GM12878 (cell line): ENCODE results near the gene TCERG1. TPM values are rescaled to one million over a fixed set of nuclear protein-coding genes. Genes with fewer than 3 reads are reported as not detected.

Experiments used
- ATF3 ChIP-seq: IDR thresholded peaks from 2 replicates; pipeline ENCODE4 v1.6.1; 2011; ENCODE audit warnings: low read depth, mild to moderate bottlenecking, low read length, moderate library complexity, borderline replicate concordance; ENCODE audit errors: extremely low read depth
- CTCF ChIP-seq, 3 experiments: IDR thresholded peaks in 2 of 3; conservative IDR thresholded peaks in 1 of 3; 2 replicates each; pipeline ENCODE4 v1.5.1; 2011; ENCODE audit warnings: low read depth in 3 of 3, low read length in 3 of 3, mild to moderate bottlenecking in 3 of 3, control low read depth in 2 of 3, moderate library complexity in 2 of 3, inconsistent platforms in 1 of 3, mixed read lengths in 1 of 3; ENCODE audit not compliant: control insufficient read depth in 2 of 3, insufficient read depth in 1 of 3; ENCODE audit errors: extremely low read depth in 1 of 3
- DPF2 ChIP-seq: fragments of 450-650 bp; IDR thresholded peaks from 2 replicates; pipeline ENCODE4 v1.6.1; 2017; ENCODE audit warnings: mild to moderate bottlenecking
- EP300 ChIP-seq, 2 experiments: fragments of 150-350 bp in 1 of 2; IDR thresholded peaks; 2 replicates each; pipeline ENCODE4 v1.6.1; 2011 to 2012; ENCODE audit warnings: low read depth in 2 of 2, low read length in 2 of 2, borderline replicate concordance in 1 of 2, improper control_type of control experiment in 1 of 2, inconsistent platforms in 1 of 2; ENCODE audit not compliant: control insufficient read depth in 1 of 2
- HDGF ChIP-seq: fragments of 450-650 bp; IDR thresholded peaks from 2 replicates; pipeline ENCODE4 v1.6.1; 2016; ENCODE audit warnings: antibody characterized with exemption
- IRF4 ChIP-seq: IDR thresholded peaks from 2 replicates; pipeline ENCODE4 v1.6.1; 2011; ENCODE audit warnings: low read depth, low read length
- JUNB ChIP-seq: IDR thresholded peaks from 2 replicates; pipeline ENCODE4 v1.6.1; 2016; ENCODE audit warnings: antibody characterized with exemption, mild to moderate bottlenecking
- LARP7 ChIP-seq: fragments of 450-650 bp; IDR thresholded peaks from 2 replicates; pipeline ENCODE4 v1.6.1; 2017; ENCODE audit warnings: mild to moderate bottlenecking
- MEF2A ChIP-seq: IDR thresholded peaks from 2 replicates; pipeline ENCODE4 v1.6.1; 2011; ENCODE audit warnings: low read depth, mild to moderate bottlenecking, low read length, moderate library complexity; ENCODE audit not compliant: insufficient read depth
- MXI1 ChIP-seq: fragments of 150-350 bp; IDR thresholded peaks from 2 replicates; pipeline ENCODE4 v1.6.1; 2011; ENCODE audit warnings: low read depth, mild to moderate bottlenecking, inconsistent platforms, low read length, improper control_type of control experiment
- NR2C1 ChIP-seq: fragments of 450-650 bp; IDR thresholded peaks from 2 replicates; pipeline ENCODE4 v1.6.1; 2017; ENCODE audit warnings: antibody characterized with exemption, mild to moderate bottlenecking, moderate library complexity
- POLR2A ChIP-seq: IDR thresholded peaks from 2 replicates; pipeline ENCODE4 v1.6.1; 2011; ENCODE audit warnings: low read depth, mild to moderate bottlenecking, low read length
- POLR2AphosphoS2 ChIP-seq: IDR thresholded peaks from 2 replicates; pipeline ENCODE4 v1.6.1; 2011; ENCODE audit warnings: low read depth, mild to moderate bottlenecking, low read length, improper control_type of control experiment, moderate library complexity
- POU2F2 ChIP-seq: IDR thresholded peaks from 3 replicates; pipeline ENCODE4 v1.6.1; 2011; ENCODE audit warnings: low read depth, mild to moderate bottlenecking, low read length, borderline replicate concordance
- SMAD1 ChIP-seq: fragments of 450-650 bp; IDR thresholded peaks from 2 replicates; pipeline ENCODE4 v1.6.1; 2018; ENCODE audit warnings: mild to moderate bottlenecking, low read depth; ENCODE audit not compliant: partially characterized antibody
- SMC3 ChIP-seq: IDR thresholded peaks from 2 replicates; pipeline ENCODE4 v1.6.1; 2011; ENCODE audit warnings: low read length, improper control_type of control experiment, borderline replicate concordance
- SUPT20H ChIP-seq: IDR thresholded peaks from 2 replicates; pipeline ENCODE4 v1.6.1; 2011; ENCODE audit warnings: low read depth, mild to moderate bottlenecking, low read length, moderate library complexity, borderline replicate concordance; ENCODE audit not compliant: control insufficient read depth
- YY1 ChIP-seq: IDR thresholded peaks from 2 replicates; pipeline ENCODE4 v1.6.1; 2011; ENCODE audit warnings: low read depth, mild to moderate bottlenecking, low read length
- ZNF274 ChIP-seq: IDR thresholded peaks from one replicate; pipeline ENCODE4 v1.8.0; 2011; ENCODE audit not compliant: insufficient read length, insufficient read depth
- polyA plus RNA-seq, 11 experiments: library from polyadenylated mRNA; depleted of rRNA in 4 of 11; unstranded in 6 of 11; stranded (reverse) in 5 of 11; fragments of >200 nt; fragmentation: Nextera tagmentation in 4 of 11; fragmentation: Illumina TruSeq in 1 of 11; extraction: Ambion mirVana in 4 of 11; extraction: Trizol in 1 of 11; gene quantifications; 1 replicate in 1 of 11; 2 replicates in 10 of 11; pipeline versions ENCODE4 v1.2.1 to v1.2.3, GENCODE V29; 2011 to 2016; ENCODE audit warnings: inconsistent platforms in 2 of 11, missing spikeins in 2 of 11, low read depth in 1 of 11
- total RNA-seq, 4 experiments: library from RNA; depleted of rRNA in 3 of 4; stranded (reverse); fragments of >200 nt in 3 of 4; fragmentation: Illumina TruSeq in 1 of 4; extraction: Trizol in 1 of 4; gene quantifications; 2 replicates each; pipeline versions ENCODE4 v1.2.1 to v1.2.3, GENCODE V29; 2013 to 2021
- TF ChIP-seq, protein P1 (sequence below): IDR thresholded peaks from 2 replicates; pipeline ENCODE4 v1.6.1; 2011; ENCODE audit warnings: low read depth, low read length, improper control_type of control experiment, borderline replicate concordance

TCERG1 gene
- total and polyA plus RNA-seq, 10 of the 15 experiments (the other 5 are each of a cell fraction or from before 2014, with no cell fraction given) = 51.5 to 131 (median 91.6) TPM

DNA sequence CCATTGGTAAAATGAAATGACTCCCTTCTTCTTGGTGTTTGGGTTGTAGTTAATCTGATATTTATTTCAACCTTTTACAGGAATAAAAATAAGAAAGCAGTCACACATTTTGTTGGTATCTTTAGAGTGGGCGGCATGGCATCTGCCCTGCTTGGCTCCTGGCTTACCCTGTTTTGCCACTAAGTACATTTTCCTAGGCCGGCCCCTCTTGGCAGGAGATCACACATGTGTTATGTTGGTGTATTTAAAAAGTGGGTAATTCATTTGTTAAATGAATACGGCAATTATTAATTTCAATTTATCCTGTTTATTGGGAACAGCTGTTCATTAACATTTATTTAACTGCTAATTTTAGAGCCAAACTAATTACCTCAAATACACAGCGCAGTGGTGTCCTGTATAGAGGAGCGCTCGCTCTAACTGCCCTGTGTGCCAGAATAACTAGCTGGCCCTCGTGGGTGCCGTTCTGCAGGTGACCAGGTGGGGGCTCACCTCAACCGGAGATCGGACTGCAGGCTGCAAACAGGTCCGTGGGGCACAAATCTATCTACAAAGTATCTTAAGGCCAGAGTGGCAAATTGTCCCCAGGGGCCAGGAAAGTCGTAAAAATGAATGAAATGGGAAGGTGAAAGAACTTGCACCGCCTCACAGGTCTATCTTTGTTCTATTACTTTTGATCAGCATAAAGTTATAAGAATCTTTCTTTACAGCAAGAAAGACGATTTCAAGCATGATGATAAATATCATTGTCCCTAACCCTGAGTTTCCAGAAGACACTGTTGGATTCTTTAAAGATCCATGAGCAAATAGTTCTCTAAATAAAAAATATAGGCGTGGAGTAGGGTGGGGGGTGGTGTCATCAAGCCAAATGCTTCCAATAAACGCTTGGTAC, 95.1 kb downstream of the TCERG1 start (continued):
- TF ChIP-seq POU2F2 = no peak
- no peak for TF ChIP-seq MXI1
- TF ChIP-seq ZNF274 = no peak
- peak; percentile 61; the same call in 1 of the 2 replicates for TF ChIP-seq SMC3
- TF ChIP-seq MEF2A = no peak
- TF ChIP-seq HDGF = no peak
- no peak for TF ChIP-seq IRF4
- no peak for TF ChIP-seq NR2C1
- TF ChIP-seq DPF2 = no peak
- TF ChIP-seq POLR2A = no peak
- TF ChIP-seq, protein P1, sequence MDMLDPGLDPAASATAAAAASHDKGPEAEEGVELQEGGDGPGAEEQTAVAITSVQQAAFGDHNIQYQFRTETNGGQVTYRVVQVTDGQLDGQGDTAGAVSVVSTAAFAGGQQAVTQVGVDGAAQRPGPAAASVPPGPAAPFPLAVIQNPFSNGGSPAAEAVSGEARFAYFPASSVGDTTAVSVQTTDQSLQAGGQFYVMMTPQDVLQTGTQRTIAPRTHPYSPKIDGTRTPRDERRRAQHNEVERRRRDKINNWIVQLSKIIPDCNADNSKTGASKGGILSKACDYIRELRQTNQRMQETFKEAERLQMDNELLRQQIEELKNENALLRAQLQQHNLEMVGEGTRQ = no peak
- no peak for TF ChIP-seq SMAD1
- TF ChIP-seq ATF3 = no peak
- peak; percentile 78 to 90 (median 83) for TF ChIP-seq CTCF (IDR thresholded peaks at IDR 0.05 in 2 of 3, conservative IDR thresholded peaks at IDR 0.05 in 1 of 3; ENCODE audit: control insufficient read depth in 2 of 3, extremely low read depth in 1 of 3, insufficient read depth in 1 of 3, low read depth in 3 of 3, low read length in 3 of 3)
- no peak for TF ChIP-seq SUPT20H
- 0 out of 2 replicates have a peak, but pooled peaks have one; percentile 37 for TF ChIP-seq YY1
- no peak for TF ChIP-seq POLR2AphosphoS2
- no peak for TF ChIP-seq LARP7
- no peak for TF ChIP-seq EP300 (IDR thresholded peaks at IDR 0.05; ENCODE audit: borderline replicate concordance in 1 of 2, control insufficient read depth in 1 of 2, low read depth in 2 of 2, low read length in 2 of 2)
- TF ChIP-seq JUNB = no peak
